HG03460 (cell line): ENCODE measurements around the gene MTA1.

Experiments
- ATAC-seq: cut with Tn5 transposase; IDR thresholded peaks from one replicate; pipeline ENCODE4 v1.9.1; 2021; ENCODE audit not compliant: unreplicated experiment

The MTA1 gene

GRCh38 chr14:105485739-105486162 lies 66.1 kb downstream of the MTA1 start:
- ATAC-seq, result no peak

- no peak for ATAC-seq
Measured at GRCh38 chr14:105486163-105486973, 66.7 kb downstream of the MTA1 start, which contains the start of gene CRIP1. TSS of gene CRIP1 (plus strand) at chr14:105486886. CDS start at chr14:105487260, 374 bp downstream.

GRCh38 chr14:105486974-105487448 lies 67.4 kb downstream of the MTA1 start:
- no peak for ATAC-seq

GRCh38 chr14:105487449-105487985 lies 67.9 kb downstream of the MTA1 start:
- no peak for ATAC-seq

GRCh38 chr14:105487986-105488777 lies 68.6 kb downstream of the MTA1 start:
- ATAC-seq, result no peak

- no peak for ATAC-seq
Measured at GRCh38 chr14:105488781-105489541, 69.3 kb downstream of the MTA1 start.

- ATAC-seq, result no peak
Measured at GRCh38 chr14:105489542-105490266, 70.1 kb downstream of the MTA1 start.

GRCh38 chr14:105490267-105490571 lies 70.6 kb downstream of the MTA1 start:
- no peak for ATAC-seq

- peak; percentile 66 for ATAC-seq
Measured at GRCh38 chr14:105490572-105491365, 71.1 kb downstream of the MTA1 start, which contains the start of gene TEDC1. TSS of gene TEDC1 (plus strand) at chr14:105491246. CDS start at chr14:105491376, 130 bp downstream.

- ATAC-seq, result no peak
Measured at GRCh38 chr14:105491366-105491973, 71.8 kb downstream of the MTA1 start.

GRCh38 chr14:105492031-105492970 lies 72.7 kb downstream of the MTA1 start:
- no peak for ATAC-seq

- no peak for ATAC-seq
Measured at GRCh38 chr14:105492971-105493871, 73.6 kb downstream of the MTA1 start.

- ATAC-seq, result no peak
Measured at GRCh38 chr14:105493921-105494605, 74.4 kb downstream of the MTA1 start.

- ATAC-seq, result no peak
Measured at GRCh38 chr14:105494606-105494929, 74.9 kb downstream of the MTA1 start.

- no peak for ATAC-seq
Measured at GRCh38 chr14:105495101-105495989, 75.7 kb downstream of the MTA1 start.
